Body of pancreas (tissue), 4 donors: ENCODE measurements around the gene BACH2. TPM values are rescaled to one million over a fixed set of nuclear protein-coding genes. Genes with fewer than 3 reads are reported as not detected.

Source experiments
- ATAC-seq: fragments of 150-250 bp; one replicate; pipeline ENCODE4 v1.9.1; 2016
- DNase-seq, 4 donors: peaks; one replicate each; pipeline ENCODE4 v3.0.0-alpha.2; 2019
- H3K27ac ChIP-seq, 4 donors: fragments of 200-600 bp; sonication (generic); 1 replicate in 3 of 4; 2 replicates in 1 of 4; pipeline versions ENCODE4 v1.5.1 to v1.6.1; 2016 to 2019; ENCODE audit warnings: mild to moderate bottlenecking in 1 of 4, mixed read lengths in 1 of 4, moderate library complexity in 1 of 4
- H3K27me3 ChIP-seq, 2 donors: fragments of 200-600 bp; sonication (generic); one replicate each; pipeline ENCODE4 v1.6.0; 2016; ENCODE audit warnings: mild to moderate bottlenecking in 1 of 2
- H3K36me3 ChIP-seq, 2 donors: fragments of 200-600 bp; sonication (generic); replicated peaks in 1 of 2; 2 replicates each; pipeline ENCODE4 v1.5.1; 2016; ENCODE audit warnings: low read depth in 2 of 2; ENCODE audit not compliant: insufficient read depth in 1 of 2
- H3K4me1 ChIP-seq: fragments of 200-600 bp; sonication (generic); one replicate; pipeline ENCODE4 v1.6.0; 2016
- H3K4me3 ChIP-seq, 2 donors: fragments of 200-600 bp; sonication (generic); 1 replicate in 1 of 2; 2 replicates in 1 of 2; pipeline ENCODE4 v1.5.1; 2016 to 2019
- H3K9me3 ChIP-seq, 3 donors: fragments of 200-600 bp; sonication (generic); 1 replicate in 2 of 3; 2 replicates in 1 of 3; pipeline ENCODE4 v1.5.1; 2016
- POLR2A ChIP-seq, 3 donors: fragments of 450-650 bp; IDR thresholded peaks; one replicate each; pipeline ENCODE4 v1.6.1; 2016; ENCODE audit warnings: antibody characterized with exemption in 3 of 3, mild to moderate bottlenecking in 2 of 3
- WGBS, 2 donors: methylation state at CpG; one replicate each; pipeline ENCODE4 v1.1.5; 2017; 5-methylcytosine and 5-hydroxymethylcytosine counted together
- intact Hi-C: fragments of 100-400 bp; cut with DNase I; formaldehyde crosslinking; loops from one replicate; pipeline ENCODE4 v1.15.1; 2023
- total RNA-seq, 2 donors: library from RNA; depleted of rRNA; stranded (reverse); fragments of >200 nt; gene quantifications; one replicate each; pipeline ENCODE4 v1.1.0, GENCODE V29; 2016
- TF ChIP-seq, protein P1 (sequence below), 7 experiments: fragments of 450-650 bp in 4 of 7; fragments of 200-600 bp in 3 of 7; sonication (generic) in 3 of 7; IDR thresholded peaks; one replicate each; pipeline ENCODE4 v1.5.1; 2016 to 2019; ENCODE audit warnings: antibody characterized with exemption in 7 of 7

The BACH2 gene
- total RNA-seq, 2 donors from 2014 or later, result 2.1 to 3.3 TPM

DNA sequence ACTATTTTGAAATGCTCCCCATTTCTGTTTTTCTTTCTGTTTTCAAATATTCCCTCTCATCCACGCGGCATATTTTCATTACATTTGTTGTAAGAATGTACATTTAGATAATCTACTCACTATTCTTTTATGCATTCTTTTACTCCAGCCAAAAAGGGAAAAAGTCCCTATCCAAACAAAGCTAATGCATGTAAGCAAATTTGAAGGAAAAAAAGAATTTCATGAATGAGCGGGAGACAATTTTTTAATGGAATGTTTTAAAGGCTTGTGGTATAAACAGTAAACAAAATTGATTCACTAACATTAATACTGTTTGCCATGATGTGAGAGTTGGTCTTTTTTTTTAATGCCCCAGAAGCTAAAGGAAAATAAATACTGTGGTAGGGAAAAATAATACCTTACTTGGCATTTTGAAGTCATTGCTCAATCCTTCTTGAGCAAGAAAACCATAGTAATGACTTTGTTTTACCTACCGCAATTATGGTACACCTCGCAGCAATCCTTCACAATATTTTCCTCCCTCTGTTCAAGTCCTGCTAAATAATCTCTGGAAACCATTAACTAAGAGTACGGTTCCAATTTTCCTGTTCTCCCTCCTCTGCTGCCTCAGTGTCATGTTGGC is 79.0 kb downstream of the BACH2 start:
- no peak overlapping the region for H3K4me3 ChIP-seq
- no peak for DNase-seq

DNA sequence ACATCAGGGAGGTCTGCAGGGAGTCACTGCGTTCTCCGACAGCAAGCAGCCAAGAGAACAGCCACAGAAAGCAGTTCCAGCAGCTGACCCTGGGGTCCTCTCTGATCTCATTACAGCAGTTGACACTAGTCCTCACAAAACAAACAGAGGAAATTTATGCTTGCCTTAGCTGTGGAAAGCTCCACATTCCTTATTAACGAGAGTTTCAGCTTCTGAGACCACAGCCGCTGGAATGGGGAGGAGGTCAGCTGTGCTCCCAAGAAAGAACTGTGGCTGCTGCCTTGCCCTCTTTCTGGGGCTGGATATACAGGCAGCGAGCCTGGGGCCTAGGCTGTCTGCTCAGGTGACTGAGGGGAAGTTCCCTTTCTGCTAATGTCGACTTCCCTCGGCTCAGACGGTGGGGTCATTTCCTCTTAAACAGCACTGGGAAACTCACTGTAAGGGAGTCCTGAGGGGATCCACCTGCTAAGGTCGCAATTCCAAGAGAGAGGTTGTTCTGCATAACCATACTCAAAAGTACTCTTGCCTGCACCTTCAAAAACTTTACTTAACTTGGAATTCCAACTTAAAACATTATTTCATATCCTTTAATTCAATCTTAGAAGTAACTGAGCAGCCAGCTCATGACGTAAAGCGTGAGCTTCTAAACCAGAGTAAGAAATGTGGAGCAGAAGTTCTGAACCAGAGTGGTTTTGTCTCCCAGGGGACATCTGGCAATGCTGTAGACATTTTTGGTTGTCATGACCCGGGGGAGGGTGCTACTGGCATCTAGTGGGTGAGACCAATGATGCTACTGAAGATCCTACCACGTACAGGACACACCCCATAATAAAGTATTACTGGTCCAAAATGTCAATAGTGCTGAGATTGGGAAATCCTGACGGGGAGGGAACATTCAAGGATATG is 80.3 kb downstream of the BACH2 start:
- TF ChIP-seq POLR2A (IDR thresholded peaks at IDR 0.05), result no peak
- TF ChIP-seq, protein P1, sequence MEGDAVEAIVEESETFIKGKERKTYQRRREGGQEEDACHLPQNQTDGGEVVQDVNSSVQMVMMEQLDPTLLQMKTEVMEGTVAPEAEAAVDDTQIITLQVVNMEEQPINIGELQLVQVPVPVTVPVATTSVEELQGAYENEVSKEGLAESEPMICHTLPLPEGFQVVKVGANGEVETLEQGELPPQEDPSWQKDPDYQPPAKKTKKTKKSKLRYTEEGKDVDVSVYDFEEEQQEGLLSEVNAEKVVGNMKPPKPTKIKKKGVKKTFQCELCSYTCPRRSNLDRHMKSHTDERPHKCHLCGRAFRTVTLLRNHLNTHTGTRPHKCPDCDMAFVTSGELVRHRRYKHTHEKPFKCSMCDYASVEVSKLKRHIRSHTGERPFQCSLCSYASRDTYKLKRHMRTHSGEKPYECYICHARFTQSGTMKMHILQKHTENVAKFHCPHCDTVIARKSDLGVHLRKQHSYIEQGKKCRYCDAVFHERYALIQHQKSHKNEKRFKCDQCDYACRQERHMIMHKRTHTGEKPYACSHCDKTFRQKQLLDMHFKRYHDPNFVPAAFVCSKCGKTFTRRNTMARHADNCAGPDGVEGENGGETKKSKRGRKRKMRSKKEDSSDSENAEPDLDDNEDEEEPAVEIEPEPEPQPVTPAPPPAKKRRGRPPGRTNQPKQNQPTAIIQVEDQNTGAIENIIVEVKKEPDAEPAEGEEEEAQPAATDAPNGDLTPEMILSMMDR (IDR thresholded peaks at IDR 0.05), result no peak
- Histone ChIP-seq H3K9me3 (no peaks in the 10 kb centered on the region), H3K4me1 (peaks cover 56% of the 10 kb centered on the region), H3K36me3 (no peaks in the 10 kb centered on the region), H3K27me3 (no peaks in the 10 kb centered on the region), H3K4me3 (no peak overlapping the region), H3K27ac (peak overlapping the region; percentile 85 to 99 (median 96))
- 50 to 55% methylated on average over 14 of the region's 14 CpGs for WGBS, 2 donors
- DNase-seq (peak in 2 of 4 donors; percentile 16 to 22), ATAC-seq (no peak)
- intact Hi-C loops, result no loop called here

More for the DNA sequence above, 79.0 kb downstream of the BACH2 start:
- no peaks in the 10 kb centered on the region for H3K27me3 ChIP-seq
- WGBS, 2 donors, result 17 to 19% methylated on average over 6 of the region's 6 CpGs
- ATAC-seq, result peak; percentile 72
- peak overlapping the region; percentile 85 to 99 (median 96) for H3K27ac ChIP-seq
- peaks cover 56% of the 10 kb centered on the region for H3K4me1 ChIP-seq
- TF ChIP-seq, protein P1 (IDR thresholded peaks at IDR 0.05), result no peak
- no peak for TF ChIP-seq POLR2A (IDR thresholded peaks at IDR 0.05)
- H3K9me3 ChIP-seq, result no peaks in the 10 kb centered on the region
- no peaks in the 10 kb centered on the region for H3K36me3 ChIP-seq
- intact Hi-C loops, result no loop called here

- peaks cover 46% of the 10 kb centered on the region for H3K4me1 ChIP-seq
- DNase-seq, result no peak
- H3K27ac ChIP-seq, result no peak overlapping the region
- H3K36me3 ChIP-seq, result no peaks in the 10 kb centered on the region
- ATAC-seq, result no peak
- WGBS, 2 donors, result 94 to 100% methylated on average over 1 of the region's 1 CpG
- H3K27me3 ChIP-seq, result no peaks in the 10 kb centered on the region
- intact Hi-C loops, result no loop called here
- TF ChIP-seq, protein P1 (IDR thresholded peaks at IDR 0.05), result no peak
- no peak for TF ChIP-seq POLR2A (IDR thresholded peaks at IDR 0.05)
- no peaks in the 10 kb centered on the region for H3K9me3 ChIP-seq
- no peak overlapping the region for H3K4me3 ChIP-seq
Observed at GRCh38 chr6:90214966-90215365, 81.7 kb downstream of the BACH2 start.

GRCh38 chr6:90214461-90214860 is 82.2 kb downstream of the BACH2 start:
- no peaks in the 10 kb centered on the region for H3K9me3 ChIP-seq
- WGBS, 2 donors, result 81 to 94% methylated on average over 2 of the region's 2 CpGs
- TF ChIP-seq POLR2A (IDR thresholded peaks at IDR 0.05), result no peak
- TF ChIP-seq, protein P1 (IDR thresholded peaks at IDR 0.05), result no peak
- intact Hi-C loops, result no loop called here
- peaks cover 41% of the 10 kb centered on the region for H3K4me1 ChIP-seq
- no peaks in the 10 kb centered on the region for H3K27me3 ChIP-seq
- DNase-seq, result no peak
- no peak overlapping the region for H3K27ac ChIP-seq
- no peak overlapping the region for H3K4me3 ChIP-seq
- no peaks in the 10 kb centered on the region for H3K36me3 ChIP-seq
- no peak for ATAC-seq
